Kidney epithelial cell (primary cell): ENCODE data around the gene CPN2. TPM values are rescaled to one million over a fixed set of nuclear protein-coding genes. Genes with fewer than 3 reads are reported as not detected.

Source experiments
- DNase-seq: peaks from one replicate; pipeline ENCODE4 v3.0.0-alpha.2; 2010; ENCODE audit warnings: low read depth
- H3K27me3 ChIP-seq: 2 replicates; pipeline ENCODE4 v1.6.0; 2011; ENCODE audit warnings: low read length; ENCODE audit not compliant: control insufficient read depth, insufficient read depth
- H3K36me3 ChIP-seq: 2 replicates; pipeline ENCODE4 v1.5.1; 2011; ENCODE audit warnings: low read length; ENCODE audit not compliant: control insufficient read depth, insufficient read depth
- H3K4me3 ChIP-seq: 2 replicates; pipeline ENCODE4 v1.5.1; 2011; ENCODE audit warnings: low read depth, mild to moderate bottlenecking, control low read depth, low read length
- CTCF ChIP-seq: IDR thresholded peaks from 2 replicates; pipeline ENCODE4 v1.5.1; 2011; ENCODE audit warnings: mild to moderate bottlenecking, moderate library complexity, low read length, control low read depth, inconsistent platforms; ENCODE audit not compliant: insufficient read depth, poor library complexity, severe bottlenecking
- total RNA-seq: library from RNA; depleted of rRNA; stranded (reverse); fragments of >200 nt; gene quantifications from 2 replicates; pipeline ENCODE4 v1.2.3, GENCODE V29; 2015

Gene CPN2
- total RNA-seq, 1 donor from 2014 or later, result not detected

GRCh38 chr3:194307849-194308248 is 43.3 kb downstream of the CPN2 start:
- TF ChIP-seq CTCF, result no peak
- H3K36me3 ChIP-seq, result no peaks in the 10 kb centered on the region
- no peak overlapping the region for H3K4me3 ChIP-seq
- peaks cover 2% of the 10 kb centered on the region for H3K27me3 ChIP-seq
- DNase-seq, result no peak

GRCh38 chr3:194306771-194307640 is 44.1 kb downstream of the CPN2 start:
- TF ChIP-seq CTCF, result no peak
- Histone ChIP-seq H3K27me3 (peaks cover 2% of the 10 kb centered on the region), H3K4me3 (no peak overlapping the region), H3K36me3 (no peaks in the 10 kb centered on the region)
- no peak for DNase-seq

- Histone ChIP-seq H3K4me3 (no peak overlapping the region), H3K27me3 (peaks cover 2% of the 10 kb centered on the region), H3K36me3 (no peaks in the 10 kb centered on the region)
- no peak for DNase-seq
- no peak for TF ChIP-seq CTCF
Observed at GRCh38 chr3:194306109-194306686, 44.9 kb downstream of the CPN2 start.

GRCh38 chr3:194305356-194306108 is 45.6 kb downstream of the CPN2 start:
- no peak for TF ChIP-seq CTCF
- no peak for DNase-seq
- Histone ChIP-seq H3K36me3 (no peaks in the 10 kb centered on the region), H3K4me3 (no peak overlapping the region), H3K27me3 (peaks cover 2% of the 10 kb centered on the region)

- TF ChIP-seq CTCF, result no peak
- no peak for DNase-seq
- H3K36me3 ChIP-seq, result no peaks in the 10 kb centered on the region
- no peak overlapping the region for H3K4me3 ChIP-seq
- H3K27me3 ChIP-seq, result peaks cover 2% of the 10 kb centered on the region
Observed at GRCh38 chr3:194304186-194304917, 46.8 kb downstream of the CPN2 start.
